GM19463 (cell line): Measurements from ENCODE around the gene NDST3.

Source experiments
- ATAC-seq: cut with Tn5 transposase; IDR thresholded peaks from one replicate; pipeline ENCODE4 v1.9.1; 2021; ENCODE audit warnings: mild to moderate bottlenecking, moderate library complexity; ENCODE audit not compliant: unreplicated experiment

Gene NDST3

GRCh38 chr4:118173956-118174725 is 139.9 kb downstream of the NDST3 start:
- ATAC-seq, result no peak

DNA sequence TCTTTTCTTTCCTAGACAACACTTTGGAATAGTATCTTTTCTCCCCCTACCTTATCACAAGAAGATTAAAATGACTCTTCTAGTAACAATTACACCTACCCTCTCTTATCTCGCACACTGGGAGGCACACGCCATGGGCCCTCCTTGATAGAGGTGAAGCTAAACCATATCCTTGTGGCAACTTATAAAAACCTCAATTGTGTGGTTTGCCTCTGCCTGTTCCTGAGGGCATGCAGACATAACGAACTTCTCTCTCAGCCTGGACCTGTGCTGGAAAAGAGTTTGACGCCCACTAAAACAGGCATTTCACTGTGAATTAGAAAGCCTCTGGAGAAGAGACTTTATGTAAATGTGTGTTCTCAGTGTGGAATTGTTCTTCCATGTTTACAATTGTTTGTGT is 141.2 kb downstream of the NDST3 start:
- ATAC-seq, result no peak

DNA sequence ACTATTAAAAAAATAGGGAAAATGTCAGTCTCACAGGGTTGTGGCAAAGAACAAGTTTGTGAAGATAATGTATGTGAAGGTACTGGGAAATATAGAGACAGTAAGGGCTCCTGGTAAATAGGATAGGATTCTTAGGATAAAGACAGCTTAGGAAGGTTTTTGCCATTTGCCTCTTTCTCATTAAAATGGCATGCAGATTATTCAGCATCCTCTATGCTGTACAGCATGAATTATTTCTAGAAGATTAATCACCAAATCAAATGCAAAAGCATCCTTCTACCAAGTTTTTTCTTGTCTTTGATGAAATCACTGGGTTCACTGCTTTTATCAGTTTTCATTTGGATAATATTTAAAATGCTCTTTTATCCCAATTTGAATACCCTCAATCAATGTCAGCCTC is 142.8 kb downstream of the NDST3 start:
- ATAC-seq, result no peak

- no peak for ATAC-seq
Observed at GRCh38 chr4:118180776-118181175, 146.5 kb downstream of the NDST3 start.

DNA sequence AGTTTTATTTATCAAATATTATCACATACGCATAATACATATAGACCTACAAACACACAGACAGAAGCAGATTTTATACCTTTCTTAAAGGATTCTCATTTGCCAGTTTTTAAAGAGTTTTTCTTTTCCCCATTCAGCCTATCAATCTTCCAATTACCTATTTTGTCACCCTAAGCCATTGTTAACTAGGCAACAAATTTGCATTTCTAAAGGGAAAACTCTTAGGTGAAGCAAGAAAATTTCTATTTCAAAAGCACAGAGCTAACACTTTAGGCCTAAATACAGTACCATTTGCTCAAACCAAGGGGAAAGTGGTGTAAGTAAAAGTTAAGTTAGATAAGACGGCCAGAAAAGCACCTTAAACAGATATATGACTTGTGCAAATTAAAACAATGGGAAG is 156.6 kb downstream of the NDST3 start:
- ATAC-seq, result no peak

- ATAC-seq, result no peak
Observed at GRCh38 chr4:118193421-118193820, 159.1 kb downstream of the NDST3 start.

GRCh38 chr4:118206627-118207026 is 172.3 kb downstream of the NDST3 start:
- ATAC-seq, result no peak

- ATAC-seq, result no peak
Observed at GRCh38 chr4:118213101-118213500, 178.8 kb downstream of the NDST3 start.

- no peak for ATAC-seq
Observed at GRCh38 chr4:118215826-118216225, 181.5 kb downstream of the NDST3 start.

- no peak for ATAC-seq
Observed at GRCh38 chr4:118221227-118221800, 187.0 kb downstream of the NDST3 start.

DNA sequence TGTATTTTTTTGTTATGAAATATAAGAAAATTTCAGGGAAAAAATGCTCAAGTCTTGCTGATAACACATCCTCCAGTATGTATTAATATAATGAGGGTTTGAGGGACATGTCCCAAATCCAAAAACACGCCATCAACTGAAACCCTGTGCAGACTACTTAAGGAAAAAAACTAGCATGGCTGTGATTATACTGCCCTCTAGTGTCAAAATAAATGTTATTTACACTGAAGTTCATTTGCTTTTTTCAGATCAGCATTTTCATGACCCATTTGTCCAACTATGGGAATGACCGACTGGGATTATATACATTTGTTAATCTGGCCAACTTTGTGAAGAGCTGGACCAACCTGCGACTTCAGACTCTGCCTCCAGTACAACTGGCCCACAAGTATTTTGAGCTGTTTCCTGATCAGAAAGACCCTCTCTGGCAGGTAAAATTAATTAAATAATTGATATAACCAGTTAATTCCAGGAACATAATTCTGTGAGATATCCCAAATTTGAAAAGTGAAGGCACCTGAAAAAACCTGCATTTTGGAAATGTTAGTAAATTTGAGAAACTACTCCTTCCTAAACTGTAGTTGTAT is 190.1 kb downstream of the NDST3 start:
- peak; percentile 63 for ATAC-seq

DNA sequence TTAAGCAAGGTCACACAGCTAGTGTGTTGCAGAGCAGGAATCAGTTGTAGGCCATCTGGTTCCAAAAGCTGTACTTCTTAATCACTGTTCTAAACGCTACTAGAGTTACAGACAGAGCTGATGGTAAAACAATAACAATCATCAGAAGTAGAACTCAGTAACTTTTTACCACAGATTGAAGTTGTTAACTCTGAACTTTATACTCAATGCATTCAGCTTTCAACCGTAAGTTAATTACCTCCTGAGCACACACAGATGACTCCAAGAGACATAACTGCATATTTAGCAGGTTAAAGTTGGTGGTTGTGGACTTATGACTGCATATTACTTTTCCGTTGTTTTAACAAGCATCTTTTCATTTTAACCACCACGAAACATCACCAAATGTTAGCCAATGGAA is 191.2 kb downstream of the NDST3 start:
- no peak for ATAC-seq

- no peak for ATAC-seq
Observed at GRCh38 chr4:118226311-118227010, 192.2 kb downstream of the NDST3 start.

- no peak for ATAC-seq
Observed at GRCh38 chr4:118235566-118236120, 201.4 kb downstream of the NDST3 start.

- no peak for ATAC-seq
Observed at GRCh38 chr4:118237531-118237930, 203.2 kb downstream of the NDST3 start.

DNA sequence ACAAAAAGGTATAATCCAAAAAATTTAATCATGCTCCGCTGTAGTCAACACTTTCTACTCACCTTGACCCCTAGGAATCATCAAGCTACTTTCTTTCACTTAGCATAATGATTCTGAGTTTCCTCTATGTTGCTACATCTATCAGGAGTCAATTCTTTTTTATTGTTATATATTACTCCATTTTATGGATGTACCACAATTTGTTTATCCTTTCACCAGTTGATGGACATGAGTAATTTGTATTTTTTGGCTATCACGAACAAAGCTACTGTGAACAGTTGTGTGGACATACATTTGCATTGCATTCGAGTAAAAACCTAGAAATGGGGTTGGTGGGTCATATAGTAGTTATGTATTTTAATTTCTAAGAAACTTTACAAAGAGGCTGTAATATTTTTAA is 215.6 kb downstream of the NDST3 start:
- ATAC-seq, result no peak

- ATAC-seq, result no peak
Observed at GRCh38 chr4:118254368-118254767, 220.1 kb downstream of the NDST3 start.

- no peak for ATAC-seq
Observed at GRCh38 chr4:118259111-118259510, 224.8 kb downstream of the NDST3 start.

- ATAC-seq, result no peak
Observed at GRCh38 chr4:118260309-118260708, 226.0 kb downstream of the NDST3 start.

GRCh38 chr4:118264096-118264495 is 229.8 kb downstream of the NDST3 start:
- no peak for ATAC-seq
